Glutamatergic neuron (in vitro differentiated cells): ENCODE measurements around the gene NAA25. TPM values are rescaled to one million over a fixed set of nuclear protein-coding genes. Genes with fewer than 3 reads are reported as not detected.
"Not testable (repeated sequence)": the region's sequence is repeated elsewhere in the genome, so short reads cannot be mapped to it uniquely, and the experiment has no call there.

ENCODE experiments used
- DNase-seq: peaks from one replicate; pipeline ENCODE4 v3.0.0; 2022
- H3K27ac Mint-ChIP-seq: one replicate; pipeline ENCODE4 v1.8.0; 2020; ENCODE audit warnings: mild to moderate bottlenecking, mixed read lengths, inconsistent platforms; ENCODE audit not compliant: unreplicated experiment
- H3K27me3 Mint-ChIP-seq: one replicate; pipeline ENCODE4 v1.8.0; 2020; ENCODE audit warnings: mild to moderate bottlenecking, moderate library complexity, mixed read lengths, inconsistent platforms; ENCODE audit not compliant: unreplicated experiment
- H3K36me3 Mint-ChIP-seq: one replicate; pipeline ENCODE4 v1.8.0; 2020; ENCODE audit warnings: mild to moderate bottlenecking, mixed read lengths, inconsistent platforms; ENCODE audit not compliant: unreplicated experiment
- H3K4me1 Mint-ChIP-seq: one replicate; pipeline ENCODE4 v1.8.0; 2020; ENCODE audit warnings: mild to moderate bottlenecking, low read depth, mixed read lengths, inconsistent platforms; ENCODE audit not compliant: unreplicated experiment
- H3K4me3 Mint-ChIP-seq: one replicate; pipeline ENCODE4 v1.8.0; 2020; ENCODE audit warnings: mild to moderate bottlenecking, mixed read lengths, inconsistent platforms; ENCODE audit not compliant: unreplicated experiment
- H3K9me3 Mint-ChIP-seq: one replicate; pipeline ENCODE4 v1.8.0; 2020; ENCODE audit warnings: mild to moderate bottlenecking, moderate library complexity, mixed read lengths, inconsistent platforms; ENCODE audit not compliant: unreplicated experiment
- total RNA-seq: library from RNA; stranded (reverse); fragmentation: NEBNext Ultra II Directional; extraction: Animal tissue kit (Norgen Biotek cat#: 25700); gene quantifications from one replicate; pipeline ENCODE4 v1.2.1, GENCODE V29; 2021; ENCODE audit not compliant: unreplicated experiment
- TF ChIP-seq, protein P1 (sequence below): fragments of 200-600 bp; sonication (generic); IDR thresholded peaks from one replicate; pipeline ENCODE4 v1.5.0; 2021; ENCODE audit not compliant: partially characterized antibody, unreplicated experiment

NAA25 gene
- total RNA-seq, 1 donor from 2014 or later, result 34.8 TPM

DNA sequence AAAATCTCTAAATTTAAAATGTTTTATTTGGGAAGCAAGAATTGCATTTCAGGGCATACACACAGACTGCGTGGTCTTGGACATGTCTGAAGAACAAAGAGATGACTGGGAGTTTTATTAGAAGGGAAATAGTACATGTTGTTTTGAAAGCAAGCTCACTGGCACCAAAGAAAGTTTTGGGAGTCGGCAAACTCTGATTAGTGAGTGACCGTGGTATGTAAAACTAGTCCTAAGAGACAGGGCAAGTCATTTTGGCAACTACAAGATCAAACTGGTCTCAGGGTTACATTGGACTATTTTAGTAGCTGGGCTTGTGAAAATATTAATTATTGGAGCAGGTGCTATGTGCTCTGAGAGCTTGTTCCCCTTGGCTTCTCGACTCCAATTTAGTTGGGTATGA lies 110.6 kb downstream of the NAA25 start:
- DNase-seq, result no peak
- H3K27me3 Mint-ChIP-seq, result no peaks in the 10 kb centered on the region
- no peaks in the 10 kb centered on the region for H3K36me3 Mint-ChIP-seq
- H3K27ac Mint-ChIP-seq, result no peak overlapping the region
- TF ChIP-seq, protein P1, sequence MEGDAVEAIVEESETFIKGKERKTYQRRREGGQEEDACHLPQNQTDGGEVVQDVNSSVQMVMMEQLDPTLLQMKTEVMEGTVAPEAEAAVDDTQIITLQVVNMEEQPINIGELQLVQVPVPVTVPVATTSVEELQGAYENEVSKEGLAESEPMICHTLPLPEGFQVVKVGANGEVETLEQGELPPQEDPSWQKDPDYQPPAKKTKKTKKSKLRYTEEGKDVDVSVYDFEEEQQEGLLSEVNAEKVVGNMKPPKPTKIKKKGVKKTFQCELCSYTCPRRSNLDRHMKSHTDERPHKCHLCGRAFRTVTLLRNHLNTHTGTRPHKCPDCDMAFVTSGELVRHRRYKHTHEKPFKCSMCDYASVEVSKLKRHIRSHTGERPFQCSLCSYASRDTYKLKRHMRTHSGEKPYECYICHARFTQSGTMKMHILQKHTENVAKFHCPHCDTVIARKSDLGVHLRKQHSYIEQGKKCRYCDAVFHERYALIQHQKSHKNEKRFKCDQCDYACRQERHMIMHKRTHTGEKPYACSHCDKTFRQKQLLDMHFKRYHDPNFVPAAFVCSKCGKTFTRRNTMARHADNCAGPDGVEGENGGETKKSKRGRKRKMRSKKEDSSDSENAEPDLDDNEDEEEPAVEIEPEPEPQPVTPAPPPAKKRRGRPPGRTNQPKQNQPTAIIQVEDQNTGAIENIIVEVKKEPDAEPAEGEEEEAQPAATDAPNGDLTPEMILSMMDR, result no peak
- no peaks in the 10 kb centered on the region for H3K9me3 Mint-ChIP-seq
- peaks cover 4% of the 10 kb centered on the region for H3K4me1 Mint-ChIP-seq
- no peak overlapping the region for H3K4me3 Mint-ChIP-seq

DNA sequence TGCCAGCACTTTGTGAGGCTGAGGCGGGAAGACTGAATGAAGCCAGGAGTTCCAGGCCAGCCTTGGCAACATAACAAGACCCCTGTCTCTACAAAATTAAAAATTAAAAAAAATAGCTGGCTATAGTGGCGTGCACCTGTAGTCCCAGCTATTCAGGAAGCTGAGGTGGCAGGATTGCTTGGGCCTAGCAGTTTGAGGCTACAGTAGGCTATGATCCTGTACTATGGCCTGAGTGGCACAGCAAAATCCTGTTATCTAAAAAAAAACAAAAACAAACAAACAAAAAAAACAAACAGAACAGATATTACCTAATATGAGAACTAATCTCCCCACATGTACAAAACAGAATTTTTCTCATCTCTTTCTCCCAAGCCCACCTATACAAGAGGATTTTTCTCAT lies 111.3 kb downstream of the NAA25 start:
- TF ChIP-seq, protein P1, result no peak
- H3K4me1 Mint-ChIP-seq, result peaks cover 4% of the 10 kb centered on the region
- no peak overlapping the region for H3K27ac Mint-ChIP-seq
- no peaks in the 10 kb centered on the region for H3K27me3 Mint-ChIP-seq
- DNase-seq, result no peak
- H3K36me3 Mint-ChIP-seq, result no peaks in the 10 kb centered on the region
- no peaks in the 10 kb centered on the region for H3K9me3 Mint-ChIP-seq
- no peak overlapping the region for H3K4me3 Mint-ChIP-seq

- TF ChIP-seq, protein P1, result no peak
- Mint-ChIP-seq H3K36me3 (no peaks in the 10 kb centered on the region), H3K27me3 (no peaks in the 10 kb centered on the region), H3K9me3 (no peaks in the 10 kb centered on the region), H3K27ac (no peak overlapping the region), H3K4me3 (no peak overlapping the region), H3K4me1 (peaks cover 4% of the 10 kb centered on the region)
- DNase-seq, result no peak
Measured at GRCh38 chr12:111995782-111996480, 112.7 kb downstream of the NAA25 start.

GRCh38 chr12:111994211-111995111 lies 114.1 kb downstream of the NAA25 start:
- not testable (repeated sequence) for H3K27me3 Mint-ChIP-seq, H3K4me3 Mint-ChIP-seq, H3K9me3 Mint-ChIP-seq, H3K36me3 Mint-ChIP-seq, H3K27ac Mint-ChIP-seq, H3K4me1 Mint-ChIP-seq, DNase-seq

GRCh38 chr12:111993292-111994150 lies 115.1 kb downstream of the NAA25 start:
- H3K4me1 Mint-ChIP-seq, result peaks cover 4% of the 10 kb centered on the region
- DNase-seq, result no peak
- H3K36me3 Mint-ChIP-seq, result no peaks in the 10 kb centered on the region
- H3K27me3 Mint-ChIP-seq, result no peaks in the 10 kb centered on the region
- TF ChIP-seq, protein P1, result no peak
- H3K4me3 Mint-ChIP-seq, result no peak overlapping the region
- no peaks in the 10 kb centered on the region for H3K9me3 Mint-ChIP-seq
- H3K27ac Mint-ChIP-seq, result no peak overlapping the region
